ENCODE data around the gene SHROOM3. TPM values are rescaled to one million over a fixed set of nuclear protein-coding genes. Genes with fewer than 3 reads are reported as not detected.

SHROOM3 gene
- total and polyA plus RNA-seq, 8 donors = 6.1 to 212 (median 77.6) TPM

DNA sequence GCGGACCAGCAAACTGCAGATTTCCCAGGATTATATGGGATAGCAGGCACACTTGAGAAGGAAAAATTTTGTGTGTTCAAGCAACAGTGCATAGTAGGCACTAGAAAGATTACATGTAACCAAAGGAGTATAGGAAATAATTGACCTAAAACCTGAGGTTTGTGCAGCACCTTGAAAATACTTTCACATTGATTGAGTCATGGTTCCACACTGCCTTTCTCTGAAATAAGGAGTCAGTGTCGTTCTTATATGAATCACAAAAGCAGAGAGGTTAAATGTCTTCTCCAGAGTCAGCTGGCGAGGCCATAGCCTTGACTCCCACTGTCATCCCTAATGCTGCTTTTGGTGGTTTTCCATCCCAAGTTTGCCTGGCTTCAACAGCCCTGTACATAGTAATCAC lies 324.0 kb downstream of the SHROOM3 start:
- H3K27me3 ChIP-seq = no peaks in the 10 kb centered on the region
- H3K36me3 ChIP-seq = peaks cover 12 to 82% (median 73%) of the 10 kb centered on the region in 4 donors
- intact Hi-C loops (cut with DNase I; ENCODE audit: low total_unique reads) = loop anchor here (10.0 kb wide), 1 partner anchor 244 kb away; no protein-coding TSS in a partner anchor
- no peaks in the 10 kb centered on the region for H3K9me3 ChIP-seq
- TF ChIP-seq EP300 (IDR thresholded peaks at IDR 0.05) (no peak), POLR2AphosphoS5 (IDR thresholded peaks at IDR 0.05) (no peak), POLR2A (IDR thresholded peaks at IDR 0.05) (no peak)
- TF ChIP-seq, protein P1, sequence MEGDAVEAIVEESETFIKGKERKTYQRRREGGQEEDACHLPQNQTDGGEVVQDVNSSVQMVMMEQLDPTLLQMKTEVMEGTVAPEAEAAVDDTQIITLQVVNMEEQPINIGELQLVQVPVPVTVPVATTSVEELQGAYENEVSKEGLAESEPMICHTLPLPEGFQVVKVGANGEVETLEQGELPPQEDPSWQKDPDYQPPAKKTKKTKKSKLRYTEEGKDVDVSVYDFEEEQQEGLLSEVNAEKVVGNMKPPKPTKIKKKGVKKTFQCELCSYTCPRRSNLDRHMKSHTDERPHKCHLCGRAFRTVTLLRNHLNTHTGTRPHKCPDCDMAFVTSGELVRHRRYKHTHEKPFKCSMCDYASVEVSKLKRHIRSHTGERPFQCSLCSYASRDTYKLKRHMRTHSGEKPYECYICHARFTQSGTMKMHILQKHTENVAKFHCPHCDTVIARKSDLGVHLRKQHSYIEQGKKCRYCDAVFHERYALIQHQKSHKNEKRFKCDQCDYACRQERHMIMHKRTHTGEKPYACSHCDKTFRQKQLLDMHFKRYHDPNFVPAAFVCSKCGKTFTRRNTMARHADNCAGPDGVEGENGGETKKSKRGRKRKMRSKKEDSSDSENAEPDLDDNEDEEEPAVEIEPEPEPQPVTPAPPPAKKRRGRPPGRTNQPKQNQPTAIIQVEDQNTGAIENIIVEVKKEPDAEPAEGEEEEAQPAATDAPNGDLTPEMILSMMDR (IDR thresholded peaks at IDR 0.05) = no peak
- no peak for DNase-seq
- 80 to 84% (median 82%) methylated on average over 3 of the region's 3 CpGs for WGBS, 5 donors
- peaks cover 0 to 23% (median 10%) of the 10 kb centered on the region in 4 donors for H3K4me1 ChIP-seq
- H3K27ac ChIP-seq = no peak overlapping the region
- H3K4me3 ChIP-seq = no peak overlapping the region

DNA sequence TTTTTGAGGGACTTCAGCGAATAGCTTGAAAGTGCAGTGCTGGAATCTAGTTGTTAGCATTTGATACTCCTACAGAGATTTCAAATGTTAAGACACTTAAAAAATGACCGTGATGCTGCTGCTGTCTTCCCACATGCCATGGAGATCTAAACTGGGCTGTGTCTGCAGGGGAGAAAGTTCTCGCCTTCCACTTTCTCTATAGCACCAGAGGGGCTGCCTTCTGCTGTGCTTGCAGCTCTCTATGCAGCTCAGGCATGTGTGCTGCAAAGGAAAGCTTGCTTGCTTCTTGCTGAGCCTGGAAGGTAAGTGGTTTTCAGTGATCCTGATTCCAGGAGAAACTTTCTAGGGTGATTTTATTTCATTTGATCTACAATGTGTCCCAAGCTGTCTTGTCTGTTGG lies 325.2 kb downstream of the SHROOM3 start:
- no peaks in the 10 kb centered on the region for H3K9me3 ChIP-seq
- 83 to 96% (median 92%) methylated on average over 3 of the region's 3 CpGs for WGBS, 5 donors
- intact Hi-C loops (cut with DNase I; ENCODE audit: low total_unique reads) = no loop called here
- peaks cover 0 to 15% (median 10%) of the 10 kb centered on the region in 4 donors for H3K4me1 ChIP-seq
- H3K36me3 ChIP-seq = peaks cover 3 to 77% (median 62%) of the 10 kb centered on the region in 4 donors
- H3K27ac ChIP-seq = no peak overlapping the region
- DNase-seq = no peak
- H3K27me3 ChIP-seq = no peaks in the 10 kb centered on the region
- no peak overlapping the region for H3K4me3 ChIP-seq
- no peak for TF ChIP-seq POLR2AphosphoS5 (IDR thresholded peaks at IDR 0.05)
- no peak for TF ChIP-seq EP300 (IDR thresholded peaks at IDR 0.05)
- TF ChIP-seq, protein P1 (IDR thresholded peaks at IDR 0.05) = no peak
- TF ChIP-seq POLR2A (IDR thresholded peaks at IDR 0.05) = no peak

DNA sequence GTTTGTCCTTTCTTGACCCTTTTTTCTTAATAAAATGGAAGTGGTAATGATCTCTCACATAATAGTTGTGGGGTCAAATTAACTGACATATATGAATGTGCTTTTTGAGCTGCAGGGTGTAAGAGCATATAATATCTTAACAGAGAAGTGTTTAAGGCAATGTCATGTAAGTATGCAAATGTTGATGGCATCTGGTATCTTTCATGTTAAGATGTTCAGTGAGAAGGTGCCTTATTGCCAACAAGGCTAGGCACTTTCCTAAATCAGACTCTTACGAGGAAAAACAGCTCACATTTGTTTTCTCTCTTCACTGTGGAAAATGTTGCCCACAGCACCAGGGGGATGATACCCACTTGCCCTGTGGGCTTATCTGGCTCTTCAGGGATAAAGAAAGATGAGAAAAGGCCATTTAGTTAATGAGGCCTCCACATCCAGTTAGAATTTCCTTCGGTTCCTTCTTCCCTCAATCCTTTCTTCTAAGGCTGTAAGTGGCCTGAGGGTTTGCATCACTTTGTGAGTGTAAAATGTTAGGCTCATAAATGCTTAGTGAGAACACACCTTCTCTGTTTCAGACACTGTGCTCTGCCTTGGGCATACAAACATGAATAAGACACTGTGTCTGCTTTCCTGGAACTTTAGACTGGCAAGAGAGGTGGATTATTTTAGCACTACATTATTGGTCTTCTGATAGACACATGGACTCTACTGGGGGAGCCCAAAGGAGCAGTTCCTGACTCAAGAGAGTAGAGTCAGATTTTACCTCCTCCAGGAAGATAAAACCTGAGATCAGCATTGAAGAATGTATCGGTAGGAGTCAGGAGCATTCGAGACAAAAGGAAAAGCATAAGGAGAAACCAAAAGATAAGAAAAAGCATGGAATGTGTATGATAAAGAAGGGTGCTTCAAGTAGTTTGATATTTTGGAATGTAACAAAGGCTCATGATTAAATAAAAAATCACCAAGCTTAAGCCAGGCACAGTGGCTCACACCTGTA lies 327.4 kb downstream of the SHROOM3 start:
- DNase-seq = no peak
- intact Hi-C loops (cut with DNase I; ENCODE audit: low total_unique reads) = no loop called here
- TF ChIP-seq POLR2A (IDR thresholded peaks at IDR 0.05) (no peak), EP300 (IDR thresholded peaks at IDR 0.05) (no peak), POLR2AphosphoS5 (IDR thresholded peaks at IDR 0.05) (no peak)
- TF ChIP-seq, protein P1 (IDR thresholded peaks at IDR 0.05) = no peak
- peaks cover 7 to 77% (median 59%) of the 10 kb centered on the region in 4 donors for H3K36me3 ChIP-seq
- no peaks in the 10 kb centered on the region for H3K9me3 ChIP-seq
- peaks cover 0 to 12% (median 7%) of the 10 kb centered on the region in 4 donors for H3K4me1 ChIP-seq
- no peak overlapping the region for H3K27ac ChIP-seq
- no peak overlapping the region for H3K4me3 ChIP-seq
- no peaks in the 10 kb centered on the region for H3K27me3 ChIP-seq
- 87 to 96% (median 90%) methylated on average over 4 of the region's 4 CpGs for WGBS, 5 donors

DNA sequence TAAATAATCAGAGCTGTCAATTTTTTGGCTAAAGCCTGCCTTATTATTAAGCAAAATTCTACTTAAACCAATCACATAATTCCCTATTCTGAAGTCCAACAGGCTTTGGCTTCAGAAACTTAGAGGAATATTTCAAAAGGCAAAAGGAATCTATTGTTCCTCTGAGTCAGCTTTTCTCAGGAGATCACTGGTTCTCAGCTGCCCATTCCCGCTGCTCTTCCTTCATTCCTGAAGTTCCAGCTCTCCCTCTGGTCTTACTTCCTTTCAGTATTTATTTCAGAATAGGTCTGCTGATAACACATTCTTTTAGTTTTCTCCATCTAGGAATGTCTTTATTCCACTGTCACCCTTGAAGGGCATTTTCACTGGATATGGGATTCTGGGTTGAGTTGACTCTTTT lies 329.2 kb downstream of the SHROOM3 start:
- TF ChIP-seq POLR2AphosphoS5 (IDR thresholded peaks at IDR 0.05) (no peak), EP300 (IDR thresholded peaks at IDR 0.05) (no peak), POLR2A (IDR thresholded peaks at IDR 0.05) (no peak)
- TF ChIP-seq, protein P1 (IDR thresholded peaks at IDR 0.05) = no peak
- Histone ChIP-seq H3K27me3 (no peaks in the 10 kb centered on the region), H3K36me3 (peaks cover 7 to 80% (median 61%) of the 10 kb centered on the region in 4 donors), H3K4me1 (peaks cover 0 to 6% (median 0%) of the 10 kb centered on the region in 4 donors), H3K4me3 (no peak overlapping the region), H3K27ac (no peak overlapping the region), H3K9me3 (no peaks in the 10 kb centered on the region)
- intact Hi-C loops (cut with DNase I; ENCODE audit: low total_unique reads) = no loop called here
- 83 to 84% (median 84%) methylated on average over 1 of the region's 1 CpG for WGBS, 5 donors
- no peak for DNase-seq

All from stomach (tissue), 9 donors.